GM23248 (cell line): ENCODE results near the gene TNFRSF19. TPM values are rescaled to one million over a fixed set of nuclear protein-coding genes. Genes with fewer than 3 reads are reported as not detected.

Experiments
- DNase-seq: peaks from one replicate; pipeline ENCODE4 v3.0.0-alpha.2; 2015
- H2AFZ ChIP-seq: fragments of 200-600 bp; sonication (generic); 2 replicates; pipeline ENCODE4 v1.6.1; 2016; ENCODE audit warnings: antibody characterized with exemption
- H3F3A ChIP-seq: fragments of 200-600 bp; sonication (generic); 2 replicates; pipeline ENCODE4 v1.6.1; 2016; ENCODE audit warnings: mild to moderate bottlenecking, antibody characterized with exemption, mixed run types; ENCODE audit not compliant: insufficient read depth
- H3K27ac ChIP-seq: fragments of 200-600 bp; sonication (generic); 2 replicates; pipeline ENCODE4 v1.5.1; 2016; ENCODE audit warnings: mild to moderate bottlenecking
- H3K27me3 ChIP-seq: fragments of 200-600 bp; sonication (generic); replicated peaks from 2 replicates; pipeline ENCODE4 v1.6.1; 2016; ENCODE audit warnings: mild to moderate bottlenecking; ENCODE audit not compliant: insufficient read depth
- H3K36me3 ChIP-seq: fragments of 200-600 bp; sonication (generic); 2 replicates; pipeline ENCODE4 v1.6.1; 2016; ENCODE audit warnings: low read depth, mild to moderate bottlenecking
- H3K4me1 ChIP-seq: fragments of 200-600 bp; sonication (generic); 2 replicates; pipeline ENCODE4 v1.6.1; 2016; ENCODE audit warnings: mild to moderate bottlenecking; ENCODE audit not compliant: insufficient read depth
- H3K4me2 ChIP-seq: fragments of 200-600 bp; sonication (generic); one replicate; pipeline ENCODE4 v1.6.1; 2016; ENCODE audit warnings: mild to moderate bottlenecking; ENCODE audit not compliant: unreplicated experiment
- H3K4me3 ChIP-seq: fragments of 200-600 bp; sonication (generic); 2 replicates; pipeline ENCODE4 v1.5.1; 2016; ENCODE audit warnings: mild to moderate bottlenecking
- H3K79me2 ChIP-seq: fragments of 200-600 bp; sonication (generic); 2 replicates; pipeline ENCODE4 v1.6.1; 2016; ENCODE audit warnings: mild to moderate bottlenecking; ENCODE audit not compliant: insufficient read depth
- H3K9ac ChIP-seq: fragments of 200-600 bp; sonication (generic); 2 replicates; pipeline ENCODE4 v1.6.1; 2016; ENCODE audit warnings: mild to moderate bottlenecking
- H3K9me2 ChIP-seq: fragments of 200-600 bp; sonication (generic); 2 replicates; pipeline ENCODE4 v1.6.1; 2016; ENCODE audit warnings: mixed run types, mild to moderate bottlenecking, moderate library complexity; ENCODE audit not compliant: insufficient read depth
- H3K9me3 ChIP-seq: fragments of 200-600 bp; sonication (generic); one replicate; pipeline ENCODE4 v1.6.1; 2017; ENCODE audit warnings: low read depth
- H4K20me1 ChIP-seq: fragments of 200-600 bp; sonication (generic); 2 replicates; pipeline ENCODE4 v1.6.0; 2016; ENCODE audit not compliant: insufficient read depth
- EZH2 ChIP-seq: fragments of 200-600 bp; sonication (generic); IDR thresholded peaks from 2 replicates; pipeline ENCODE4 v1.6.1; 2018; ENCODE audit warnings: antibody characterized with exemption, mild to moderate bottlenecking; ENCODE audit not compliant: insufficient read depth, poor library complexity, severe bottlenecking
- EZH2phosphoT487 ChIP-seq: fragments of 200-600 bp; sonication (generic); IDR thresholded peaks from 2 replicates; pipeline ENCODE4 v1.6.1; 2018; ENCODE audit warnings: antibody characterized with exemption, moderate library complexity, mild to moderate bottlenecking, low read depth; ENCODE audit not compliant: insufficient read depth
- WGBS, 2 experiments: methylation state at CpG; one replicate each; pipeline ENCODE4 v1.1.6; 2015 to 2017; ENCODE audit warnings: low lambda C conversion rate in 2 of 2, low coverage in 1 of 2; ENCODE audit errors: missing lambda C conversion rate in 2 of 2; 5-methylcytosine and 5-hydroxymethylcytosine counted together
- in situ Hi-C: fragments of 300-500 bp; cut with MboI; formaldehyde crosslinking; loops from 2 replicates; pipeline ENCODE4 v1.15.0; 2020
- polyA plus RNA-seq: library from polyadenylated mRNA; unstranded; fragments of >200 nt; fragmentation: Nextera tagmentation; extraction: Ambion mirVana; gene quantifications from 2 replicates; pipeline ENCODE4 v1.2.1, GENCODE V29; 2016
- total RNA-seq: library from RNA; depleted of rRNA; stranded (reverse); fragments of >200 nt; shearing (Covaris generic); gene quantifications from 2 replicates; pipeline ENCODE4 v1.2.3, GENCODE V29; 2014

The TNFRSF19 gene
- total and polyA plus RNA-seq, 2 experiments from 2014 or later, result 3.4 TPM

- H4K20me1 ChIP-seq, result no peaks in the 10 kb centered on the region
- H3K4me3 ChIP-seq, result no peak overlapping the region
- H3K9me2 ChIP-seq, result no peaks in the 10 kb centered on the region
- H3K27ac ChIP-seq, result no peak overlapping the region
- WGBS, 2 experiments, result 73 to 74% methylated on average over 10 to 11 of the region's 11 CpGs
- TF ChIP-seq EZH2, result no peak
- TF ChIP-seq EZH2phosphoT487, result no peak
- H3F3A ChIP-seq, result peaks cover 12% of the 10 kb centered on the region; the same call in 1 of the 2 replicates
- H2AFZ ChIP-seq, result no peak overlapping the region
- H3K4me2 ChIP-seq, result no peak overlapping the region
- no peaks in the 10 kb centered on the region for H3K27me3 ChIP-seq
- no peaks in the 10 kb centered on the region for H3K4me1 ChIP-seq
- H3K79me2 ChIP-seq, result no peaks in the 10 kb centered on the region
- in situ Hi-C loops, result no loop called here
- DNase-seq, result peak; percentile 13
- no peaks in the 10 kb centered on the region for H3K9me3 ChIP-seq
- H3K36me3 ChIP-seq, result no peaks in the 10 kb centered on the region
- no peak overlapping the region for H3K9ac ChIP-seq
Observed at GRCh38 chr13:23715762-23716235, 145.6 kb downstream of the TNFRSF19 start.

GRCh38 chr13:23716401-23716800 is 146.2 kb downstream of the TNFRSF19 start:
- H3K9me2 ChIP-seq, result no peaks in the 10 kb centered on the region
- no peaks in the 10 kb centered on the region for H3K9me3 ChIP-seq
- H3K27ac ChIP-seq, result no peak overlapping the region
- 100% methylated on average over 2 of the region's 2 CpGs for WGBS, 2 experiments
- no peaks in the 10 kb centered on the region for H3K27me3 ChIP-seq
- H2AFZ ChIP-seq, result no peak overlapping the region
- peaks cover 12% of the 10 kb centered on the region; the same call in 1 of the 2 replicates for H3F3A ChIP-seq
- H3K36me3 ChIP-seq, result no peaks in the 10 kb centered on the region
- in situ Hi-C loops, result no loop called here
- no peak for TF ChIP-seq EZH2
- H4K20me1 ChIP-seq, result no peaks in the 10 kb centered on the region
- H3K9ac ChIP-seq, result no peak overlapping the region
- no peaks in the 10 kb centered on the region for H3K79me2 ChIP-seq
- DNase-seq, result no peak
- no peaks in the 10 kb centered on the region for H3K4me1 ChIP-seq
- H3K4me2 ChIP-seq, result no peak overlapping the region
- H3K4me3 ChIP-seq, result no peak overlapping the region

- Histone ChIP-seq H3K27me3 (no peaks in the 10 kb centered on the region), H2AFZ (no peak overlapping the region), H3K27ac (no peak overlapping the region), H3K79me2 (no peaks in the 10 kb centered on the region), H3K9me3 (no peaks in the 10 kb centered on the region), H3K9me2 (no peaks in the 10 kb centered on the region), H3K4me3 (no peak overlapping the region), H3K9ac (no peak overlapping the region), H4K20me1 (no peaks in the 10 kb centered on the region), H3K36me3 (no peaks in the 10 kb centered on the region), H3F3A (peaks cover 22% of the 10 kb centered on the region), H3K4me2 (no peak overlapping the region), H3K4me1 (peaks cover 10% of the 10 kb centered on the region)
- in situ Hi-C loops, result no loop called here
- 0 to 13% methylated on average over 2 of the region's 2 CpGs for WGBS, 2 experiments
- TF ChIP-seq EZH2phosphoT487 (no peak), EZH2 (no peak)
- DNase-seq, result no peak
Observed at GRCh38 chr13:23718996-23719395, 148.8 kb downstream of the TNFRSF19 start.

- DNase-seq, result no peak
- peak overlapping the region; percentile 41 for H3K4me2 ChIP-seq
- in situ Hi-C loops, result no loop called here
- peaks cover 38% of the 10 kb centered on the region for H3F3A ChIP-seq
- H4K20me1 ChIP-seq, result no peaks in the 10 kb centered on the region
- 0 out of 2 replicates have a peak overlapping the region, but pooled peaks have one; percentile 2 for H3K9ac ChIP-seq
- no peak overlapping the region for H3K4me3 ChIP-seq
- H3K79me2 ChIP-seq, result no peaks in the 10 kb centered on the region
- no peaks in the 10 kb centered on the region for H3K9me2 ChIP-seq
- no peak overlapping the region; the same call in 1 of the 2 replicates for H3K27ac ChIP-seq
- H2AFZ ChIP-seq, result peak overlapping the region; percentile 28; the same call in 1 of the 2 replicates
- WGBS, 2 experiments, result 75 to 79% methylated on average over 6 of the region's 6 CpGs
- no peaks in the 10 kb centered on the region for H3K9me3 ChIP-seq
- no peaks in the 10 kb centered on the region for H3K36me3 ChIP-seq
- no peaks in the 10 kb centered on the region for H3K27me3 ChIP-seq
- no peak for TF ChIP-seq EZH2
- no peak for TF ChIP-seq EZH2phosphoT487
- H3K4me1 ChIP-seq, result peaks cover 25% of the 10 kb centered on the region
Observed at GRCh38 chr13:23722726-23723453, 152.7 kb downstream of the TNFRSF19 start.
